Measurements from ENCODE around the gene ATG2A. TPM values are rescaled to one million over a fixed set of nuclear protein-coding genes. Genes with fewer than 3 reads are reported as not detected.

Gene ATG2A
- total and polyA plus RNA-seq, 10 of the 15 experiments (the other 5 are each of a cell fraction or from before 2014, with no cell fraction given) = 0.08 to 19.0 (median 4.6) TPM

DNA sequence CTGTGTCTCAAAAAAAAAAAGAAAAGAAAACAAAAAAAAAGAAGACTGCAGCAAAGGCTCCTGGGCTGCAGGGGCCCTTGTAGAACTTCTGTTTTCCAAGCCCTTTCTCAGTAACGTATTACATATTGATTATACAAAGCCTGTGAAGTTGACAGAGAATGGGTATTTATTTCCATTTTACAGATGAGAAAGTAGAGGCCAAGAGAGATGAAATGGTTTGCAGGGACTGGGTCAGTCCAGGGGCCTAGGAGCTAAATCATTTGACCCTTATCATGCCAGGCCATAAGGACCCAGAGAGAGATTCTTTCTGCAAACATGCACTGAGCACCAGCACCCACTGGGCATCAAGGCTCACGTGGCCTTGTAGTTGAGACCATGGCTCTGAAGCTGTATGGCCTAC lies 11.9 kb upstream of the ATG2A start:
- WGBS (ENCODE audit: insufficient coverage, insufficient replicate concordance, low lambda C conversion rate, missing lambda C conversion rate) = 64% methylated on average over 2 of the region's 2 CpGs
- TF ChIP-seq ZSCAN29 (IDR thresholded peaks at IDR 0.05) (no peak), SMARCA5 (IDR thresholded peaks at IDR 0.05) (no peak), PAX5 (IDR thresholded peaks at IDR 0.05; ENCODE audit: borderline replicate concordance, low read depth, low read length) (no peak), EP300 (IDR thresholded peaks at IDR 0.05; ENCODE audit: borderline replicate concordance in 1 of 2, control insufficient read depth in 1 of 2, low read depth in 2 of 2, low read length in 2 of 2) (no peak), HDGF (IDR thresholded peaks at IDR 0.05) (no peak), POLR2A (IDR thresholded peaks at IDR 0.05; ENCODE audit: low read depth, low read length) (no peak), SRF (IDR thresholded peaks at IDR 0.05; ENCODE audit: low read depth in 2 of 2, low read length in 2 of 2) (no peak), MYC (IDR thresholded peaks at IDR 0.05; ENCODE audit: insufficient read depth, insufficient read length, insufficient replicate concordance, low read length, severe bottlenecking) (no peak), ASH2L (IDR thresholded peaks at IDR 0.05; ENCODE audit: borderline replicate concordance, low read depth) (no peak), TBL1XR1 (IDR thresholded peaks at IDR 0.05; ENCODE audit: low read depth, low read length) (no peak), POU2F2 (IDR thresholded peaks at IDR 0.05; ENCODE audit: borderline replicate concordance, low read depth, low read length) (no peak), ZBED1 (IDR thresholded peaks at IDR 0.05; ENCODE audit: borderline replicate concordance) (no peak), ZNF217 (IDR thresholded peaks at IDR 0.05) (no peak), RB1 (IDR thresholded peaks at IDR 0.05; ENCODE audit: borderline replicate concordance) (no peak)
- TF ChIP-seq, protein P1, sequence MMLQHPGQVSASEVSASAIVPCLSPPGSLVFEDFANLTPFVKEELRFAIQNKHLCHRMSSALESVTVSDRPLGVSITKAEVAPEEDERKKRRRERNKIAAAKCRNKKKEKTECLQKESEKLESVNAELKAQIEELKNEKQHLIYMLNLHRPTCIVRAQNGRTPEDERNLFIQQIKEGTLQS (IDR thresholded peaks at IDR 0.05; ENCODE audit: borderline replicate concordance, extremely low read depth, low read depth, low read length) = no peak
- TF ChIP-seq, protein P2, sequence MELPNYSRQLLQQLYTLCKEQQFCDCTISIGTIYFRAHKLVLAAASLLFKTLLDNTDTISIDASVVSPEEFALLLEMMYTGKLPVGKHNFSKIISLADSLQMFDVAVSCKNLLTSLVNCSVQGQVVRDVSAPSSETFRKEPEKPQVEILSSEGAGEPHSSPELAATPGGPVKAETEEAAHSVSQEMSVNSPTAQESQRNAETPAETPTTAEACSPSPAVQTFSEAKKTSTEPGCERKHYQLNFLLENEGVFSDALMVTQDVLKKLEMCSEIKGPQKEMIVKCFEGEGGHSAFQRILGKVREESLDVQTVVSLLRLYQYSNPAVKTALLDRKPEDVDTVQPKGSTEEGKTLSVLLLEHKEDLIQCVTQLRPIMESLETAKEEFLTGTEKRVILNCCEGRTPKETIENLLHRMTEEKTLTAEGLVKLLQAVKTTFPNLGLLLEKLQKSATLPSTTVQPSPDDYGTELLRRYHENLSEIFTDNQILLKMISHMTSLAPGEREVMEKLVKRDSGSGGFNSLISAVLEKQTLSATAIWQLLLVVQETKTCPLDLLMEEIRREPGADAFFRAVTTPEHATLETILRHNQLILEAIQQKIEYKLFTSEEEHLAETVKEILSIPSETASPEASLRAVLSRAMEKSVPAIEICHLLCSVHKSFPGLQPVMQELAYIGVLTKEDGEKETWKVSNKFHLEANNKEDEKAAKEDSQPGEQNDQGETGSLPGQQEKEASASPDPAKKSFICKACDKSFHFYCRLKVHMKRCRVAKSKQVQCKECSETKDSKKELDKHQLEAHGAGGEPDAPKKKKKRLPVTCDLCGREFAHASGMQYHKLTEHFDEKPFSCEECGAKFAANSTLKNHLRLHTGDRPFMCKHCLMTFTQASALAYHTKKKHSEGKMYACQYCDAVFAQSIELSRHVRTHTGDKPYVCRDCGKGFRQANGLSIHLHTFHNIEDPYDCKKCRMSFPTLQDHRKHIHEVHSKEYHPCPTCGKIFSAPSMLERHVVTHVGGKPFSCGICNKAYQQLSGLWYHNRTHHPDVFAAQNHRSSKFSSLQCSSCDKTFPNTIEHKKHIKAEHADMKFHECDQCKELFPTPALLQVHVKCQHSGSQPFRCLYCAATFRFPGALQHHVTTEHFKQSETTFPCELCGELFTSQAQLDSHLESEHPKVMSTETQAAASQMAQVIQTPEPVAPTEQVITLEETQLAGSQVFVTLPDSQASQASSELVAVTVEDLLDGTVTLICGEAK (IDR thresholded peaks at IDR 0.05; ENCODE audit: borderline replicate concordance) = no peak
- in situ Hi-C loops (cut with MboI) = no loop called here
- ChIA-PET SMC1A (ENCODE audit: uncharacterized antibody, unreplicated experiment) (interaction anchor here (0.7 kb wide), 1 partner anchor 365 kb away, joined by 3 read pairs; no protein-coding TSS in a partner anchor), POLR2A (no interaction called here), RAD21 (ENCODE audit: unreplicated experiment) (no interaction called here), CTCF (no interaction called here)
- Histone ChIP-seq H3K4me2 (ENCODE audit: control insufficient read depth, insufficient read depth) (no peak overlapping the region), H3K4me1 (ENCODE audit: control insufficient read depth, insufficient read depth, low read length) (no peaks in the 10 kb centered on the region; the same call in 1 of the 2 replicates), H3K27me3 (replicated peaks in 1 of 2; ENCODE audit: control insufficient read depth in 2 of 2, insufficient read depth in 2 of 2, low read length in 1 of 2) (no peaks in the 10 kb centered on the region), H3K79me2 (ENCODE audit: control insufficient read depth, insufficient read depth, low read length) (no peaks in the 10 kb centered on the region), H4K20me1 (ENCODE audit: control insufficient read depth, insufficient read depth) (no peaks in the 10 kb centered on the region), H3K9me3 (replicated peaks; ENCODE audit: control insufficient read depth, insufficient read depth, low read length) (no peaks in the 10 kb centered on the region), H3K27ac (ENCODE audit: control insufficient read depth, insufficient read depth) (no peak overlapping the region), H3K9ac (ENCODE audit: control insufficient read depth, insufficient read depth, low read length) (no peak overlapping the region), H3K36me3 (ENCODE audit: control insufficient read depth in 2 of 2, insufficient read depth in 2 of 2, low read length in 1 of 2) (no peaks in the 10 kb centered on the region; a peak in 1 of 4 replicates), H2AFZ (ENCODE audit: control insufficient read depth, low read depth, low read length) (no peak overlapping the region), H3K4me3 (no peak overlapping the region)
- FAIRE-seq = no peak
- no peak for ATAC-seq
- intact Hi-C loops (cut with micrococcal nuclease; ENCODE audit: unreplicated experiment) = no loop called here
- BruUV-seq (replicated peaks) = no TSS peak
- DNase-seq (ENCODE audit: low read depth, low spot score) = no peak
